ENCODE data around the gene CDS1.
A peak's percentile ranks its signal among the peaks of the same experiment; 100 is the strongest.
"Not testable (repeated sequence)": the region's sequence is repeated elsewhere in the genome, so short reads cannot be mapped to it uniquely, and the experiment has no call there.

CDS1 gene

GRCh38 chr4:84582988-84583875 is at the start of gene CDS1:
Gene CDS1, plus strand, starts transcription at chr4:84583127. Its CDS starts 275 bp downstream, at chr4:84583402.
- DNase-seq (ENCODE audit: low spot score): no peak

- no peak for DNase-seq (ENCODE audit: low spot score)
These were observed 47.0 kb upstream of the CDS1 start for GRCh38 chr4:84535901-84536300.

- no peak for DNase-seq (ENCODE audit: low spot score)
These were observed 37.8 kb upstream of the CDS1 start for GRCh38 chr4:84545093-84545492.

- no peak for DNase-seq (ENCODE audit: low spot score)
These were observed 35.7 kb upstream of the CDS1 start for GRCh38 chr4:84547211-84547610.

GRCh38 chr4:84549191-84549590 is 33.7 kb upstream of the CDS1 start:
- DNase-seq (ENCODE audit: low spot score): not testable (repeated sequence)

GRCh38 chr4:84562156-84562555 is 20.8 kb upstream of the CDS1 start:
- no peak for DNase-seq (ENCODE audit: low spot score)

GRCh38 chr4:84563002-84563401 is 19.9 kb upstream of the CDS1 start:
- DNase-seq (ENCODE audit: low spot score): no peak

- DNase-seq (ENCODE audit: low spot score): no peak
These were observed 17.0 kb upstream of the CDS1 start for GRCh38 chr4:84565951-84566350.

- no peak for DNase-seq (ENCODE audit: low spot score)
These were observed 14.4 kb upstream of the CDS1 start for GRCh38 chr4:84568496-84568895.

- no peak for DNase-seq (ENCODE audit: low spot score)
These were observed 13.9 kb upstream of the CDS1 start for GRCh38 chr4:84569009-84569408.

- DNase-seq (ENCODE audit: low spot score): no peak
These were observed 9.4 kb upstream of the CDS1 start for GRCh38 chr4:84573385-84574068.

GRCh38 chr4:84574069-84574720 is 8.7 kb upstream of the CDS1 start:
- DNase-seq (ENCODE audit: low spot score): no peak

GRCh38 chr4:84578540-84579402 is 4.2 kb upstream of the CDS1 start:
- DNase-seq (ENCODE audit: low spot score): no peak

- no peak for DNase-seq (ENCODE audit: low spot score)
These were observed 3.5 kb upstream of the CDS1 start for GRCh38 chr4:84579403-84579776.

- DNase-seq (ENCODE audit: low spot score): peak; percentile 66
These were observed 482 bp upstream of the CDS1 start for GRCh38 chr4:84582302-84582987.

GRCh38 chr4:84583876-84584380 is 1.0 kb downstream of the CDS1 start:
- DNase-seq (ENCODE audit: low spot score): no peak

GRCh38 chr4:84585251-84585650 is 2.3 kb downstream of the CDS1 start:
- no peak for DNase-seq (ENCODE audit: low spot score)

GRCh38 chr4:84594724-84595123 is 11.8 kb downstream of the CDS1 start:
- no peak for DNase-seq (ENCODE audit: low spot score)

- no peak for DNase-seq (ENCODE audit: low spot score)
These were observed 13.9 kb downstream of the CDS1 start for GRCh38 chr4:84596826-84597225.

- no peak for DNase-seq (ENCODE audit: low spot score)
These were observed 14.5 kb downstream of the CDS1 start for GRCh38 chr4:84597450-84597849.

GRCh38 chr4:84606645-84607044 is 23.7 kb downstream of the CDS1 start:
- no peak for DNase-seq (ENCODE audit: low spot score)

Measured in hematopoietic multipotent progenitor cell treated with erythropoietin and hydrocortisone succinate and interleukin-3 and kit ligand, for 17 days (in vitro differentiated cells).